Kidney (tissue), 14 donors: ENCODE data around the gene ZNF579. TPM values are rescaled to one million over a fixed set of nuclear protein-coding genes. Genes with fewer than 3 reads are reported as not detected.

Source experiments
- DNase-seq, 5 donors: peaks; one replicate each; pipeline ENCODE4 v3.0.0-alpha.2; 2013 to 2020
- FAIRE-seq: peaks from 2 replicates; lab custom pipeline; 2012; peaks lifted over from hg19 to GRCh38; lab: Jason Lieb, UNC
- H3K27ac ChIP-seq, 2 donors: one replicate each; pipeline ENCODE4 v1.7.0; 2013; ENCODE audit warnings: low read depth in 2 of 2, low read length in 2 of 2, inconsistent platforms in 1 of 2
- H3K27me3 ChIP-seq: one replicate; pipeline ENCODE4 v1.7.1; 2013; ENCODE audit warnings: low read length, inconsistent platforms; ENCODE audit not compliant: control insufficient read depth, insufficient read depth
- H3K36me3 ChIP-seq, 3 donors: one replicate each; pipeline versions ENCODE4 v1.7.0 to v1.7.1; 2013; ENCODE audit warnings: low read length in 3 of 3, control low read depth in 1 of 3, inconsistent platforms in 1 of 3; ENCODE audit not compliant: insufficient read depth in 3 of 3, control insufficient read depth in 2 of 3
- H3K4me1 ChIP-seq, 3 donors: one replicate each; pipeline versions ENCODE4 v1.7.0 to v1.7.1; 2013; ENCODE audit warnings: low read length in 3 of 3, inconsistent platforms in 1 of 3, low read depth in 1 of 3; ENCODE audit not compliant: control insufficient read depth in 2 of 3, insufficient read depth in 2 of 3
- H3K4me3 ChIP-seq, 3 donors: one replicate each; pipeline versions ENCODE4 v1.7.0 to v1.8.1; 2013; ENCODE audit warnings: low read length in 3 of 3, control low read depth in 1 of 3, inconsistent platforms in 1 of 3
- H3K9ac ChIP-seq, 3 donors: one replicate each; pipeline versions ENCODE4 v1.7.0 to v1.7.1; 2013; ENCODE audit warnings: low read length in 3 of 3, control low read depth in 1 of 3, inconsistent platforms in 1 of 3
- H3K9me3 ChIP-seq, 3 donors: one replicate each; pipeline versions ENCODE4 v1.7.0 to v1.7.1; 2013; ENCODE audit warnings: low read length in 3 of 3, control low read depth in 1 of 3, inconsistent platforms in 1 of 3; ENCODE audit not compliant: control insufficient read depth in 2 of 3, insufficient read depth in 1 of 3
- CTCF ChIP-seq: IDR thresholded peaks from 3 replicates; pipeline ENCODE4 v1.5.1; 2012; ENCODE audit warnings: mild to moderate bottlenecking, moderate library complexity, borderline replicate concordance; ENCODE audit not compliant: insufficient read depth; ENCODE audit errors: extremely low read depth
- intact Hi-C: fragments of 100-400 bp; cut with DNase I; formaldehyde crosslinking; loops from one replicate; pipeline ENCODE4 v1.11.1; 2022
- polyA plus RNA-seq: library from polyadenylated mRNA; stranded (reverse); fragments of 350-450 nt; fragmentation: Illumina TruSeq; extraction: RNeasy Lipid Tissue Mini Kit (QIAGEN cat#74804); gene quantifications from one replicate; pipeline ENCODE4 v1.2.3, GENCODE V29; 2014; ENCODE audit warnings: low read depth, low replicate concordance; ENCODE audit not compliant: insufficient read depth
- total RNA-seq: library from RNA; stranded (reverse); fragmentation: NEBNext Ultra II Directional; extraction: Animal tissue kit (Norgen Biotek cat#: 25700); gene quantifications from one replicate; pipeline ENCODE4 v1.2.1, GENCODE V29; 2021
- donor health status: control.
- donor health status: control.
- donor health status: control.
- donor health status: control.
- donor health status: control.
- donor health status: DM: yes; HTN: yes; CAD: no.
- donor health status: Normal renal cell carcinoma (clear cell type).

The ZNF579 gene
- total and polyA plus RNA-seq, 2 donors from 2014 or later, result 10.9 to 16.6 TPM

- H3K27me3 ChIP-seq, result no peaks in the 10 kb centered on the region
- intact Hi-C loops, result no loop called here
- TF ChIP-seq CTCF, result no peak
- DNase-seq (no peak), FAIRE-seq (no peak)
- H3K4me3 ChIP-seq, result no peak overlapping the region
- no peak overlapping the region for H3K9ac ChIP-seq
- H3K27ac ChIP-seq, result no peak overlapping the region
- H3K4me1 ChIP-seq, result peaks cover 2 to 6% (median 5%) of the 10 kb centered on the region in 3 donors
- no peaks in the 10 kb centered on the region for H3K9me3 ChIP-seq
- peaks cover 0 to 6% (median 0%) of the 10 kb centered on the region in 3 donors for H3K36me3 ChIP-seq
Measured at GRCh38 chr19:55620410-55621204, 40.0 kb upstream of the ZNF579 start.

DNA sequence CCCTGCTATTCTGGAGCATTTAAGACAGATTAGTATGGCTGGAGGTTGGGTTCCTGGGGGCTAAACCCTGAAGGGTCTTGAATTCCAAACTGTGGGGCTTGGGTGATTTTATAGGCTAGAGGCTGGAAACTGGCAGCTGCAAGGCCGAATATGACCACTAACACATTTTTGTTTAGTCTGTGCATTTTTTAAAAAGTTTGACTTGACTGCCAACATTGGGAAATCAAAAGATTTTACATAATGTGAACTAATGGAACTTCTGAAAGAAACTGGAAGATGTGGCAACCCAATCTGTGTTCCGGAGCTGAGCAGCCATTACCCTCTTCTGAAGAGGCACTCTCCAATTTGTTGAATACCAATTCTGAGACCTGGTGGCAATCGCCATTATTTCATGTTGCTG, 38.6 kb upstream of the ZNF579 start:
- Histone ChIP-seq H3K9ac (no peak overlapping the region), H3K4me3 (no peak overlapping the region), H3K9me3 (no peaks in the 10 kb centered on the region), H3K27me3 (no peaks in the 10 kb centered on the region), H3K36me3 (peaks cover 0 to 6% (median 0%) of the 10 kb centered on the region in 3 donors), H3K27ac (no peak overlapping the region), H3K4me1 (peaks cover 2 to 5% (median 3%) of the 10 kb centered on the region in 3 donors)
- DNase-seq (no peak), FAIRE-seq (no peak)
- intact Hi-C loops, result loop anchor here (10.0 kb wide), 1 partner anchor 354 kb away; no protein-coding TSS in a partner anchor
- no peak for TF ChIP-seq CTCF

DNA sequence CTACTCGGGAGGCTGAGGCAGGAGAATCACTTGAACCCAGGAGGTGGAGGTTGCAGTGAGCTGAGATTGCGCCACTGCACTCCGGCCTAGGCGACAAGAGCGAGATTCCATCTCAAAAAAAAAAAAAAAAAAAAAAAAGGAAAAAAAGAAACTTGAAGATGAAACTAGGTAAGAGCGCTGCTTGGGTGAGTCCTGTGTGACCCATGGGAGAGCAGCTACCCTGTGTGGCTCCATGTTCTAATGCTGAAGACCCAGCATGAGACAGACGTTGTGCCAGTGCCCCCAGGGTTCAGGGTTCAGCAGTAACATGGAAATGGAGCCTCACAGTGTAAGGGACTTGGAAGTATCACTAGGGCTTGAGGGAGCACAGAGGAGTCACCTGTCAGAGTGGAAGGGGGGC, 37.8 kb upstream of the ZNF579 start:
- no peak for DNase-seq
- FAIRE-seq, result no peak
- Histone ChIP-seq H3K27me3 (no peaks in the 10 kb centered on the region), H3K27ac (no peak overlapping the region), H3K4me3 (no peak overlapping the region), H3K9ac (no peak overlapping the region), H3K36me3 (peaks cover 0 to 6% (median 0%) of the 10 kb centered on the region in 3 donors), H3K9me3 (no peaks in the 10 kb centered on the region), H3K4me1 (peaks cover 0 to under 1% (median 0%) of the 10 kb centered on the region in 3 donors)
- intact Hi-C loops, result loop anchor here (10.0 kb wide), 1 partner anchor 354 kb away; no protein-coding TSS in a partner anchor
- no peak for TF ChIP-seq CTCF
